DND-41 (cell line): ENCODE results near the gene CNTN5.

Source experiments
- CTCF ChIP-seq: IDR thresholded peaks from 2 replicates; pipeline ENCODE4 v1.5.1; 2012; ENCODE audit warnings: borderline replicate concordance, low read length, moderate library complexity, mild to moderate bottlenecking; ENCODE audit not compliant: poor library complexity, severe bottlenecking; ENCODE audit errors: extremely low read depth
- EZH2 ChIP-seq: IDR thresholded peaks from 3 replicates; pipeline ENCODE4 v1.6.1; 2012; ENCODE audit warnings: borderline replicate concordance, low read depth, mild to moderate bottlenecking, moderate library complexity, low read length, inconsistent platforms; ENCODE audit not compliant: severe bottlenecking

GRCh38 chr11:100336873-100337272 lies 1316.1 kb downstream of the CNTN5 start:
- TF ChIP-seq CTCF (no peak), EZH2 (no peak)
